SK-N-SH treated with all-trans-retinoic acid at 6 μM for 48 hours (cell line): Measurements from ENCODE around the gene ZBTB48.

Experiments
- ATAC-seq: fragments of 200-7000 bp; cut with Tn5 transposase; 3 replicates; pipeline ENCODE4 v1.9.1; 2020; ENCODE audit warnings: mild to moderate bottlenecking, moderate library complexity
- ARNTL ChIP-seq: fragments of 450-650 bp; formaldehyde crosslinking; IDR thresholded peaks from 2 replicates; pipeline ENCODE4 v1.5.0; 2020; ENCODE audit warnings: low read depth, mild to moderate bottlenecking, moderate library complexity, borderline replicate concordance
- BACH2 ChIP-seq: fragments of 250-450 bp; sonication (Bioruptor Pico); IDR thresholded peaks from 2 replicates; pipeline ENCODE4 v1.9.0; 2021; ENCODE audit warnings: mild to moderate bottlenecking, borderline replicate concordance
- CSDC2 ChIP-seq: fragments of 250-450 bp; sonication (Bioruptor Pico); IDR thresholded peaks from 2 replicates; pipeline ENCODE4 v1.5.0; 2020; ENCODE audit warnings: mild to moderate bottlenecking, moderate library complexity
- ESRRG ChIP-seq: fragments of 250-450 bp; sonication (Bioruptor Pico); IDR thresholded peaks from 2 replicates; pipeline ENCODE4 v1.6.1; 2021; ENCODE audit warnings: mild to moderate bottlenecking
- GLIS3 ChIP-seq: fragments of 250-450 bp; sonication (Bioruptor Pico); IDR thresholded peaks from 2 replicates; pipeline ENCODE4 v1.5.0; 2020; ENCODE audit warnings: mild to moderate bottlenecking, moderate library complexity
- ISL1 ChIP-seq: fragments of 250-450 bp; sonication (Bioruptor Pico); IDR thresholded peaks from 2 replicates; pipeline ENCODE4 v2.1.2; 2022; ENCODE audit warnings: mild to moderate bottlenecking, moderate library complexity
- OSR1 ChIP-seq: fragments of 250-450 bp; sonication (Bioruptor Pico); IDR thresholded peaks from 2 replicates; pipeline ENCODE4 v1.8.0; 2022; ENCODE audit warnings: moderate library complexity, mild to moderate bottlenecking, inconsistent platforms
- PPARA ChIP-seq: fragments of 250-450 bp; sonication (Bioruptor Pico); IDR thresholded peaks from 2 replicates; pipeline ENCODE4 v1.5.0; 2020; ENCODE audit warnings: mild to moderate bottlenecking, borderline replicate concordance
- RARB ChIP-seq: fragments of 250-450 bp; sonication (Bioruptor Pico); IDR thresholded peaks from 2 replicates; pipeline ENCODE4 v1.8.0; 2021; ENCODE audit warnings: mild to moderate bottlenecking, moderate library complexity
- SNAI2 ChIP-seq: fragments of 250-450 bp; sonication (Bioruptor Pico); IDR thresholded peaks from 2 replicates; pipeline ENCODE4 v1.5.0; 2020; ENCODE audit warnings: mild to moderate bottlenecking, moderate library complexity
- TOX ChIP-seq: fragments of 250-450 bp; sonication (Bioruptor Pico); IDR thresholded peaks from 2 replicates; pipeline ENCODE4 v1.8.0; 2021; ENCODE audit warnings: mild to moderate bottlenecking, moderate library complexity, borderline replicate concordance
- ZC3H10 ChIP-seq: fragments of 250-450 bp; sonication (Bioruptor Pico); IDR thresholded peaks from 2 replicates; pipeline ENCODE4 v1.5.1; 2021; ENCODE audit warnings: mild to moderate bottlenecking, moderate library complexity
- ZFP3 ChIP-seq: fragments of 250-450 bp; sonication (Bioruptor Pico); IDR thresholded peaks from 2 replicates; pipeline ENCODE4 v1.5.0; 2020; ENCODE audit warnings: mild to moderate bottlenecking, moderate library complexity
- ZFP30 ChIP-seq: fragments of 450-650 bp; formaldehyde crosslinking; IDR thresholded peaks from 2 replicates; pipeline ENCODE4 v1.5.0; 2022; ENCODE audit warnings: mild to moderate bottlenecking, moderate library complexity
- ZNF565 ChIP-seq: fragments of 450-650 bp; formaldehyde crosslinking; conservative IDR thresholded peaks from 2 replicates; pipeline ENCODE4 v1.5.0; 2020; ENCODE audit warnings: low read depth, mild to moderate bottlenecking, moderate library complexity
- ZNF70 ChIP-seq: fragments of 450-650 bp; formaldehyde crosslinking; IDR thresholded peaks from 2 replicates; pipeline ENCODE4 v1.5.0; 2020; ENCODE audit warnings: mild to moderate bottlenecking, moderate library complexity
- ZNF8 ChIP-seq: fragments of 450-650 bp; formaldehyde crosslinking; IDR thresholded peaks from 2 replicates; pipeline ENCODE4 v1.5.0; 2020; ENCODE audit warnings: mild to moderate bottlenecking, moderate library complexity
- TF ChIP-seq, protein P1 (sequence below): fragments of 250-450 bp; sonication (Bioruptor Pico); IDR thresholded peaks from 2 replicates; pipeline ENCODE4 v1.5.1; 2020; ENCODE audit warnings: low read depth, mild to moderate bottlenecking, moderate library complexity
- TF ChIP-seq, protein P2 (sequence below): fragments of 250-450 bp; sonication (Bioruptor Pico); IDR thresholded peaks from 2 replicates; pipeline ENCODE4 v1.5.1; 2021; ENCODE audit warnings: mild to moderate bottlenecking, moderate library complexity
- TF ChIP-seq, protein P3 (sequence below): fragments of 250-450 bp; sonication (Bioruptor Pico); IDR thresholded peaks from 2 replicates; pipeline ENCODE4 v1.8.0; 2021; ENCODE audit warnings: low read depth, mild to moderate bottlenecking, moderate library complexity, borderline replicate concordance
- TF ChIP-seq, protein P4 (sequence below): fragments of 250-450 bp; sonication (Bioruptor Pico); IDR thresholded peaks from 2 replicates; pipeline ENCODE4 v1.8.0; 2020; ENCODE audit warnings: mild to moderate bottlenecking, moderate library complexity, borderline replicate concordance

ZBTB48 gene

DNA sequence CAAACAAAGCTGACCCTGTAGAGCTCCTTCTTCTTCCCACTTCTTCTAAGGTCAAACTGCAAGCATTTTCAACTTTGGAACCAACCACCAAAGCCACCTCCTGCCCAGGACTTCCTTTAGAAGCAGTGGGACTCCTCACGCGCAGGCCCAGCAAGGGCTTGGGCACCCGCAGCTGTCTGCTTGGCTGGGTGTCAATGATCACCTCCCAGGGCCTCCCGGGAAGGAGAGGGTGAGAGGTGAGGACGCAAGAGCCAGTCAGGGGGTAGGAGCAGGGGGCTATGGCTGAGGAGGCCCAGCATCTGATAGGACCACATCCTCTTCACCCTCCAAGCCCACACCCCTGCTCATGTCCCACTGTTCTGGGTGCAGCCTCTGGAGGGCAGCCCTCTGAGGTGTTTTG lies 12.6 kb downstream of the ZBTB48 start:
- no peak for TF ChIP-seq CSDC2 (CRISPR knock-in tag)
- TF ChIP-seq GLIS3: no peak
- TF ChIP-seq ESRRG (CRISPR knock-in tag): no peak
- TF ChIP-seq, protein P1, sequence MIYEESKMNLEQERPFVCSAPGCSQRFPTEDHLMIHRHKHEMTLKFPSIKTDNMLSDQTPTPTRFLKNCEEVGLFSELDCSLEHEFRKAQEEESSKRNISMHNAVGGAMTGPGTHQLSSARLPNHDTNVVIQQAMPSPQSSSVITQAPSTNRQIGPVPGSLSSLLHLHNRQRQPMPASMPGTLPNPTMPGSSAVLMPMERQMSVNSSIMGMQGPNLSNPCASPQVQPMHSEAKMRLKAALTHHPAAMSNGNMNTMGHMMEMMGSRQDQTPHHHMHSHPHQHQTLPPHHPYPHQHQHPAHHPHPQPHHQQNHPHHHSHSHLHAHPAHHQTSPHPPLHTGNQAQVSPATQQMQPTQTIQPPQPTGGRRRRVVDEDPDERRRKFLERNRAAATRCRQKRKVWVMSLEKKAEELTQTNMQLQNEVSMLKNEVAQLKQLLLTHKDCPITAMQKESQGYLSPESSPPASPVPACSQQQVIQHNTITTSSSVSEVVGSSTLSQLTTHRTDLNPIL (CRISPR knock-in tag): no peak
- TF ChIP-seq, protein P2, sequence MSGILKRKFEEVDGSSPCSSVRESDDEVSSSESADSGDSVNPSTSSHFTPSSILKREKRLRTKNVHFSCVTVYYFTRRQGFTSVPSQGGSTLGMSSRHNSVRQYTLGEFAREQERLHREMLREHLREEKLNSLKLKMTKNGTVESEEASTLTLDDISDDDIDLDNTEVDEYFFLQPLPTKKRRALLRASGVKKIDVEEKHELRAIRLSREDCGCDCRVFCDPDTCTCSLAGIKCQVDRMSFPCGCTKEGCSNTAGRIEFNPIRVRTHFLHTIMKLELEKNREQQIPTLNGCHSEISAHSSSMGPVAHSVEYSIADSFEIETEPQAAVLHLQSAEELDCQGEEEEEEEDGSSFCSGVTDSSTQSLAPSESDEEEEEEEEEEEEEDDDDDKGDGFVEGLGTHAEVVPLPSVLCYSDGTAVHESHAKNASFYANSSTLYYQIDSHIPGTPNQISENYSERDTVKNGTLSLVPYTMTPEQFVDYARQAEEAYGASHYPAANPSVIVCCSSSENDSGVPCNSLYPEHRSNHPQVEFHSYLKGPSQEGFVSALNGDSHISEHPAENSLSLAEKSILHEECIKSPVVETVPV: no peak
- no peak for TF ChIP-seq RARB (CRISPR knock-in tag)
- TF ChIP-seq, protein P3, sequence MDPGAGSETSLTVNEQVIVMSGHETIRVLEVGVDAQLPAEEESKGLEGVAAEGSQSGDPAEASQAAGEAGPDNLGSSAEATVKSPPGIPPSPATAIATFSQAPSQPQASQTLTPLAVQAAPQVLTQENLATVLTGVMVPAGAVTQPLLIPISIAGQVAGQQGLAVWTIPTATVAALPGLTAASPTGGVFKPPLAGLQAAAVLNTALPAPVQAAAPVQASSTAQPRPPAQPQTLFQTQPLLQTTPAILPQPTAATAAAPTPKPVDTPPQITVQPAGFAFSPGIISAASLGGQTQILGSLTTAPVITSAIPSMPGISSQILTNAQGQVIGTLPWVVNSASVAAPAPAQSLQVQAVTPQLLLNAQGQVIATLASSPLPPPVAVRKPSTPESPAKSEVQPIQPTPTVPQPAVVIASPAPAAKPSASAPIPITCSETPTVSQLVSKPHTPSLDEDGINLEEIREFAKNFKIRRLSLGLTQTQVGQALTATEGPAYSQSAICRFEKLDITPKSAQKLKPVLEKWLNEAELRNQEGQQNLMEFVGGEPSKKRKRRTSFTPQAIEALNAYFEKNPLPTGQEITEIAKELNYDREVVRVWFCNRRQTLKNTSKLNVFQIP: no peak
- TF ChIP-seq ZFP3 (CRISPR knock-in tag): no peak
- no peak for TF ChIP-seq ZNF8
- no peak for TF ChIP-seq ZC3H10 (CRISPR knock-in tag)
- no peak for TF ChIP-seq ARNTL (CRISPR knock-in tag)
- TF ChIP-seq ISL1 (CRISPR knock-in tag): no peak
- TF ChIP-seq OSR1 (CRISPR knock-in tag): no peak
- TF ChIP-seq SNAI2 (CRISPR knock-in tag): no peak
- no peak for TF ChIP-seq PPARA (CRISPR knock-in tag)
- ATAC-seq: no peak

DNA sequence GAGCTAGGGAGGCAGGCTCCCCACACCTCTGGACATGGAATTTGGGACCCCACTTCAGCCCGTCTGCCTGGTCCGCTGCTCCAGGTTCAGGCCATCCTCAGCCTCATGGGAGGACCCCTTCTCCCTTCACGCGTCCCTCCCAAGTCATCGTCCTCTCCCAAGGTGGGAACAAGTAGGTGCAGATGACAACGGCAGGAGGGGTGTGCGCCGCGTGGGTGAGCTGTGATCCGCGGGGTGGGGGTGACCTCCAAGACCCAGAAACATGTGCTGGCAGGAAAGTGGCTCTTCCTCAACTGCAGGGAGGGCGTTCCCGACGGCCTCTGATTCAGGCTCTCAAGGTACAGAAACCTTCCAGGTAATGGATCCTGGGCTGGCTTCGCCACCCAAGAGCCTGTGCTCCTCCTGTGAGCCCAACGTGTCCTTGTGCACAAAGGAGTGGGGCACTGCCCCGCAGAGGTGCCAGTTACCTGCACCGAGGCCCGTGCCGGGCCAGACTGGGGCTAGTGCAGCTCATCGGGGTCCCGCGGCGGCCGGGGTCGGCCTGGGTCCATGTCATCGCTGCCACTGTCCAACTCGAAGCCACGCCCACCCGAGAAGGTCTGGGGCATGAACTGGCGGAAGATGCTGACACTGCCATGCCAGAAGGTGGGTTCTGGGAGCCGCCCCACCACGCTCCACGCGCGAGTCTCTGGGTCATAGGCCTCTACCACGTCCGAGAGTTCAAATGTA lies 13.2 kb downstream of the ZBTB48 start:
- TF ChIP-seq, protein P2: no peak
- no peak for TF ChIP-seq ZNF565 (CRISPR knock-in tag)
- no peak for TF ChIP-seq ZFP3 (CRISPR knock-in tag)
- no peak for TF ChIP-seq ZNF8
- ATAC-seq: no peak

DNA sequence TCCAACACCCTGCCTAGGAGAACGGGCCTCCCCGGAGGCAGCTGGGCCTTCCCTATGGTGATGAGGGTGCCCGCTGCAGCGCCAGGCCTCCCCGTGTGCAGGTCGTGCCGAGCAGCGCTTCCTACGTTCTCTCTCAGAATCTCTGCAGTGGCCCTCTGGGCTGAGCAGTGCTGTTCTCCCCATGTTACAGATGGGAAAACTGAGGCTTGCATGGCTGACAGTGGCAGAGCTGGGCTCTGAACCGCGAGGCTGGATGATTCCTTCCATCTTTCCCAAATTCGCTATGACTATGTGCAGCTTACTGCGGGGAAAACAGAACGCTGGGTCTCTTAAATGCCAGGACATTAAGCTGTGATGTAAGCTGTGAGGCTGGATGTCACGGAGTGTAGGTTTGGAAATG lies 14.0 kb downstream of the ZBTB48 start:
- ATAC-seq: no peak
- TF ChIP-seq, protein P4, sequence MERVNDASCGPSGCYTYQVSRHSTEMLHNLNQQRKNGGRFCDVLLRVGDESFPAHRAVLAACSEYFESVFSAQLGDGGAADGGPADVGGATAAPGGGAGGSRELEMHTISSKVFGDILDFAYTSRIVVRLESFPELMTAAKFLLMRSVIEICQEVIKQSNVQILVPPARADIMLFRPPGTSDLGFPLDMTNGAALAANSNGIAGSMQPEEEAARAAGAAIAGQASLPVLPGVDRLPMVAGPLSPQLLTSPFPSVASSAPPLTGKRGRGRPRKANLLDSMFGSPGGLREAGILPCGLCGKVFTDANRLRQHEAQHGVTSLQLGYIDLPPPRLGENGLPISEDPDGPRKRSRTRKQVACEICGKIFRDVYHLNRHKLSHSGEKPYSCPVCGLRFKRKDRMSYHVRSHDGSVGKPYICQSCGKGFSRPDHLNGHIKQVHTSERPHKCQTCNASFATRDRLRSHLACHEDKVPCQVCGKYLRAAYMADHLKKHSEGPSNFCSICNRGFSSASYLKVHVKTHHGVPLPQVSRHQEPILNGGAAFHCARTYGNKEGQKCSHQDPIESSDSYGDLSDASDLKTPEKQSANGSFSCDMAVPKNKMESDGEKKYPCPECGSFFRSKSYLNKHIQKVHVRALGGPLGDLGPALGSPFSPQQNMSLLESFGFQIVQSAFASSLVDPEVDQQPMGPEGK (CRISPR knock-in tag): no peak
- TF ChIP-seq ZFP30 (CRISPR knock-in tag) (no peak), GLIS3 (no peak), ISL1 (CRISPR knock-in tag) (no peak), ZNF565 (CRISPR knock-in tag) (no peak), ZNF70 (no peak), CSDC2 (CRISPR knock-in tag) (no peak), TOX (CRISPR knock-in tag) (no peak), SNAI2 (CRISPR knock-in tag) (no peak), BACH2 (CRISPR knock-in tag) (no peak), RARB (CRISPR knock-in tag) (no peak), OSR1 (CRISPR knock-in tag) (no peak), ZNF8 (no peak), ARNTL (CRISPR knock-in tag) (no peak), ZFP3 (CRISPR knock-in tag) (no peak)
- TF ChIP-seq, protein P2: no peak
- TF ChIP-seq, protein P3: no peak
- TF ChIP-seq, protein P1 (CRISPR knock-in tag): no peak
